Stomach (tissue), 9 donors: ENCODE measurements around the gene VPS11. TPM values are rescaled to one million over a fixed set of nuclear protein-coding genes. Genes with fewer than 3 reads are reported as not detected.
A peak's percentile ranks its signal among the peaks of the same experiment; 100 is the strongest.

Experiments used
- DNase-seq, 2 donors: peaks; one replicate each; pipeline versions ENCODE4 v3.0.0 to v3.0.0-alpha.2; 2013 to 2019
- H3K27ac ChIP-seq, 5 donors: fragments of 200-600 bp in 4 of 5; sonication (generic) in 4 of 5; one replicate each; pipeline ENCODE4 v1.5.1; 2013 to 2019; ENCODE audit warnings: mild to moderate bottlenecking in 1 of 5, moderate library complexity in 1 of 5
- H3K27me3 ChIP-seq, 3 donors: fragments of 200-600 bp; sonication (generic); one replicate each; pipeline ENCODE4 v1.5.1; 2017 to 2019; ENCODE audit warnings: mixed run types in 1 of 3
- H3K36me3 ChIP-seq, 4 donors: fragments of 200-600 bp; sonication (generic); 1 replicate in 3 of 4; 2 replicates in 1 of 4; pipeline ENCODE4 v1.5.1; 2016 to 2019
- H3K4me1 ChIP-seq, 4 donors: fragments of 200-600 bp; sonication (generic); one replicate each; pipeline ENCODE4 v1.5.1; 2016 to 2019
- H3K4me3 ChIP-seq, 4 donors: fragments of 200-600 bp; sonication (generic) in 3 of 4; one replicate each; pipeline ENCODE4 v1.5.1; 2016 to 2019; ENCODE audit warnings: mild to moderate bottlenecking in 1 of 4
- H3K9me3 ChIP-seq, 4 donors: fragments of 200-600 bp; sonication (generic); one replicate each; pipeline ENCODE4 v1.5.1; 2016 to 2019
- EP300 ChIP-seq: sonication (generic); formaldehyde crosslinking; IDR thresholded peaks from one replicate; pipeline ENCODE4 v1.6.1; 2017; ENCODE audit warnings: antibody characterized with exemption
- POLR2A ChIP-seq, 4 donors: fragments of 450-650 bp; IDR thresholded peaks; one replicate each; pipeline ENCODE4 v1.6.1; 2016; ENCODE audit warnings: antibody characterized with exemption in 4 of 4, control low read depth in 2 of 4, mild to moderate bottlenecking in 1 of 4, moderate library complexity in 1 of 4
- POLR2AphosphoS5 ChIP-seq, 3 donors: sonication (generic); formaldehyde crosslinking; IDR thresholded peaks; one replicate each; pipeline ENCODE4 v1.6.1; 2016; ENCODE audit warnings: antibody characterized with exemption in 3 of 3
- WGBS, 5 donors: extraction: QIAGEN DNeasy Blood & Tissue Kit in 3 of 5; methylation state at CpG; one replicate each; pipeline versions ENCODE4 v1.1.5 to v1.1.7; 2013 to 2018; 5-methylcytosine and 5-hydroxymethylcytosine counted together
- intact Hi-C: fragments of 100-400 bp; cut with DNase I; formaldehyde crosslinking; loops from one replicate; pipeline ENCODE4 v1.15.1; 2023; ENCODE audit warnings: low total_unique reads
- polyA plus RNA-seq, 3 donors: library from polyadenylated mRNA; stranded (reverse); fragments of 200-250 nt; gene quantifications; one replicate each; pipeline ENCODE4 v1.2.3, GENCODE V29; 2013
- total RNA-seq, 5 donors: library from RNA; depleted of rRNA; stranded (reverse); fragments of >200 nt; gene quantifications; one replicate each; pipeline versions ENCODE4 v1.1.0 to v1.2.3, GENCODE V29; 2014 to 2016
- TF ChIP-seq, protein P1 (sequence below), 7 experiments: fragments of 450-650 bp in 4 of 7; fragments of 200-600 bp in 3 of 7; sonication (generic) in 3 of 7; IDR thresholded peaks; one replicate each; pipeline ENCODE4 v1.5.1; 2016 to 2019; ENCODE audit warnings: antibody characterized with exemption in 7 of 7, control low read depth in 2 of 7, mild to moderate bottlenecking in 1 of 7
- donor health status: healthy with polysubstance abuse.
- donor health status: Bipolar disorder and iron deficiency.
- donor health status: healthy.

VPS11 gene
- total and polyA plus RNA-seq, 8 donors: 8.2 to 190 (median 33.2) TPM

GRCh38 chr11:119091178-119091577 lies 23.6 kb downstream of the VPS11 start:
- intact Hi-C loops: no loop called here
- Histone ChIP-seq H3K4me3 (no peak overlapping the region), H3K9me3 (no peaks in the 10 kb centered on the region), H3K4me1 (peaks cover 19 to 46% (median 32%) of the 10 kb centered on the region in 4 donors), H3K27ac (peak overlapping the region in 1 of 5 donors; percentile 43), H3K27me3 (no peaks in the 10 kb centered on the region), H3K36me3 (peaks cover 0 to 11% (median 0%) of the 10 kb centered on the region in 4 donors)
- 64 to 91% (median 80%) methylated on average over 9 of the region's 9 CpGs for WGBS, 5 donors
- TF ChIP-seq POLR2AphosphoS5 (IDR thresholded peaks at IDR 0.05): no peak
- no peak for TF ChIP-seq EP300
- TF ChIP-seq POLR2A (IDR thresholded peaks at IDR 0.05): no peak
- TF ChIP-seq, protein P1, sequence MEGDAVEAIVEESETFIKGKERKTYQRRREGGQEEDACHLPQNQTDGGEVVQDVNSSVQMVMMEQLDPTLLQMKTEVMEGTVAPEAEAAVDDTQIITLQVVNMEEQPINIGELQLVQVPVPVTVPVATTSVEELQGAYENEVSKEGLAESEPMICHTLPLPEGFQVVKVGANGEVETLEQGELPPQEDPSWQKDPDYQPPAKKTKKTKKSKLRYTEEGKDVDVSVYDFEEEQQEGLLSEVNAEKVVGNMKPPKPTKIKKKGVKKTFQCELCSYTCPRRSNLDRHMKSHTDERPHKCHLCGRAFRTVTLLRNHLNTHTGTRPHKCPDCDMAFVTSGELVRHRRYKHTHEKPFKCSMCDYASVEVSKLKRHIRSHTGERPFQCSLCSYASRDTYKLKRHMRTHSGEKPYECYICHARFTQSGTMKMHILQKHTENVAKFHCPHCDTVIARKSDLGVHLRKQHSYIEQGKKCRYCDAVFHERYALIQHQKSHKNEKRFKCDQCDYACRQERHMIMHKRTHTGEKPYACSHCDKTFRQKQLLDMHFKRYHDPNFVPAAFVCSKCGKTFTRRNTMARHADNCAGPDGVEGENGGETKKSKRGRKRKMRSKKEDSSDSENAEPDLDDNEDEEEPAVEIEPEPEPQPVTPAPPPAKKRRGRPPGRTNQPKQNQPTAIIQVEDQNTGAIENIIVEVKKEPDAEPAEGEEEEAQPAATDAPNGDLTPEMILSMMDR (IDR thresholded peaks at IDR 0.05): no peak
- peak in 1 of 2 donors; percentile 35 for DNase-seq

DNA sequence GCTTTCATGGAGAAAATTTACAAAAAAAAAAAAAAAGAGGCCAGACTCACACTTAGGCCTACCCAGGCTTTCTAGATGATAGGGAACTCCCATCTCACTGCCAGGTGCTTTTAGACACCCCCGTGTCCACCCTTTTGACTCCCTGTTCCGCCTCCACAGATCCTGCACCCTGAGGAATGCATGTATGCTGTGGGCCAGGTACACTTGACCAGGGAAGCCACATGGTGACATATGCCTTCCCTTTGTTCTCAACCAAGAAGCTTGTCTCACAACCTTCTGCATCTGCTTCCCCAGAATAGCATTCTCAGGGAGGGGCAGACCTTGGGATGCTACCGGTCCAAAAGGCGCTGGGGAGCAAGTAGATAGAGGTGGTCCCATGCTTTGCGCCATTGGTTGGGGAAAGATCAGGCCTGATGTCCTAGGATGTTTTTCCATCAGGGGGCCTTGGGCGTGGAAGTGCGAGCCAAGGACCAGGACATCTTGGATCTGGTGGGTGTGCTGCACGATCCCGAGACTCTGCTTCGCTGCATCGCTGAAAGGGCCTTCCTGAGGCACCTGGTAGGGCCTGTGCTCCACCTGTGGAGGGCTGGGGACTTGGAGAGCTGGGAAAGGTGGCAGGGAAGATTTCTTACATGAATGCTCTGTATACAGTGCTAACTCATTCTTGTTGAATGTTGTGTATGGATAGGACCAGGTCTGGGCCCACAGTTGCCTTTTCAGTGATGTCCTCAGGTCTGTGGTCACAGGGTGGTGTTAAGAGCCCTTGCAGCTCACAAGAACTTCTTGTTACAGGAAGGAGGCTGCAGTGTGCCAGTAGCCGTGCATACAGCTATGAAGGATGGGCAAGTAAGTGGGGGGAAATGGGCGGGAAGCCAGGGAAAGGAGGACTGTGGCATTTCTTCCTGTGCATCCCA lies 24.6 kb downstream of the VPS11 start:
- Histone ChIP-seq H3K4me1 (peaks cover 18 to 39% (median 29%) of the 10 kb centered on the region in 4 donors), H3K4me3 (peak overlapping the region in 1 of 4 donors; percentile 90), H3K27ac (peak overlapping the region in 2 of 5 donors; percentile 96 to 97), H3K9me3 (no peaks in the 10 kb centered on the region), H3K36me3 (peaks cover 5 to 22% (median 9%) of the 10 kb centered on the region in 4 donors), H3K27me3 (no peaks in the 10 kb centered on the region)
- no peak for DNase-seq
- intact Hi-C loops: no loop called here
- WGBS, 5 donors: 74 to 86% (median 85%) methylated on average over 10 to 13 of the region's 13 CpGs
- TF ChIP-seq EP300 (no peak), POLR2AphosphoS5 (IDR thresholded peaks at IDR 0.05) (no peak), POLR2A (IDR thresholded peaks at IDR 0.05) (no peak)

DNA sequence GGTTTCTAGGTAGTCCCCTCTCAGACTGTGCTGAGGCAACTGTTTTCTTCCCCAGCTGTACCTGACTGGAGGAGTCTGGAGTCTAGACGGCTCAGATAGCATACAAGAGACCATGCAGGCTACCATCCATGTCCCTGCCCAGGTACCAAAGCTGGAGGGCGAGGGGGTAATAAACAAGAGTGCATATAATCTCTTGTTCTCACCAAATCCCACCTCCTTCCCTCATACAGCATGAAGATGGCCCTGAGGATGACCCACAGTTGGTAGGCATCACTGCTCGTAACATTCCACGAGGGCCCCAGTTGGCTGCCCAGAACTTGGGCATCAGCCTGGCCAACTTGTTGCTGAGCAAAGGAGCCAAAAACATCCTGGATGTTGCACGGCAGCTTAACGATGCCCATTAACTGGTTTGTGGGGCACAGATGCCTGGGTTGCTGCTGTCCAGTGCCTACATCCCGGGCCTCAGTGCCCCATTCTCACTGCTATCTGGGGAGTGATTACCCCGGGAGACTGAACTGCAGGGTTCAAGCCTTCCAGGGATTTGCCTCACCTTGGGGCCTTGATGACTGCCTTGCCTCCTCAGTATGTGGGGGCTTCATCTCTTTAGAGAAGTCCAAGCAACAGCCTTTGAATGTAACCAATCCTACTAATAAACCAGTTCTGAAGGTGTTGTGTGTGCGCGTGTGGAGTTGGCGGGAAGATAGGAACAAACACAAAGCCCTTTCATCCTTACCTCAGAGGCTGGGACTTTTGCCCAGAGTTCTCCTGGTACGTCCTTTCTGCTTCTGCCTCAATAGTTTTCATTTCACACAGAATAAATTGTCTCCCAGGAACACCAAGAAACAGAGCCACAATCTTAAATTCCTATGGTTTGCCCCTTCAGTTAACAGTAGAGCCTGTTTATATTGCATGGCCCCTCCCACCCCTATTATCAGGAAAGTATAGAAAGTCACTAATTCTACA lies 25.5 kb downstream of the VPS11 start:
- Histone ChIP-seq H3K27ac (peak overlapping the region in 4 of 5 donors; percentile 93 to 97 (median 95)), H3K4me3 (peak overlapping the region; percentile 84 to 90 (median 87)), H3K4me1 (peaks cover 18 to 39% (median 26%) of the 10 kb centered on the region in 4 donors), H3K36me3 (peaks cover 14 to 31% (median 18%) of the 10 kb centered on the region in 4 donors), H3K27me3 (no peaks in the 10 kb centered on the region), H3K9me3 (no peaks in the 10 kb centered on the region)
- no peak for TF ChIP-seq POLR2AphosphoS5 (IDR thresholded peaks at IDR 0.05)
- TF ChIP-seq EP300: no peak
- TF ChIP-seq, protein P1 (IDR thresholded peaks at IDR 0.05): no peak
- TF ChIP-seq POLR2A (IDR thresholded peaks at IDR 0.05): no peak
- DNase-seq: peak; percentile 49 to 57
- intact Hi-C loops: no loop called here
- WGBS, 5 donors: 24 to 49% (median 42%) methylated on average over 6 to 12 of the region's 12 CpGs

- H3K36me3 ChIP-seq: peaks cover 17 to 38% (median 24%) of the 10 kb centered on the region in 4 donors
- no peaks in the 10 kb centered on the region for H3K27me3 ChIP-seq
- peak overlapping the region; percentile 84 to 90 (median 87) for H3K4me3 ChIP-seq
- no peaks in the 10 kb centered on the region for H3K9me3 ChIP-seq
- peak; percentile 37 to 69 for DNase-seq
- 0 to 2% (median 1%) methylated on average over 49 to 81 of the region's 81 CpGs for WGBS, 5 donors
- intact Hi-C loops: no loop called here
- H3K27ac ChIP-seq: peak overlapping the region; percentile 91 to 97 (median 94)
- TF ChIP-seq POLR2AphosphoS5 (IDR thresholded peaks at IDR 0.05) (peak in 1 of 3 donors; percentile 3), POLR2A (IDR thresholded peaks at IDR 0.05) (no peak), EP300 (no peak)
- TF ChIP-seq, protein P1 (IDR thresholded peaks at IDR 0.05): no peak
- peaks cover 18 to 39% (median 26%) of the 10 kb centered on the region in 4 donors for H3K4me1 ChIP-seq
These were observed 26.6 kb downstream of the VPS11 start for GRCh38 chr11:119093942-119094815.
